Measurements from ENCODE around the gene MAP3K5. TPM values are rescaled to one million over a fixed set of nuclear protein-coding genes. Genes with fewer than 3 reads are reported as not detected.

Gene MAP3K5
- total RNA-seq, 6 donors from 2014 or later = 26.4 to 45.1 (median 41.8) TPM

DNA sequence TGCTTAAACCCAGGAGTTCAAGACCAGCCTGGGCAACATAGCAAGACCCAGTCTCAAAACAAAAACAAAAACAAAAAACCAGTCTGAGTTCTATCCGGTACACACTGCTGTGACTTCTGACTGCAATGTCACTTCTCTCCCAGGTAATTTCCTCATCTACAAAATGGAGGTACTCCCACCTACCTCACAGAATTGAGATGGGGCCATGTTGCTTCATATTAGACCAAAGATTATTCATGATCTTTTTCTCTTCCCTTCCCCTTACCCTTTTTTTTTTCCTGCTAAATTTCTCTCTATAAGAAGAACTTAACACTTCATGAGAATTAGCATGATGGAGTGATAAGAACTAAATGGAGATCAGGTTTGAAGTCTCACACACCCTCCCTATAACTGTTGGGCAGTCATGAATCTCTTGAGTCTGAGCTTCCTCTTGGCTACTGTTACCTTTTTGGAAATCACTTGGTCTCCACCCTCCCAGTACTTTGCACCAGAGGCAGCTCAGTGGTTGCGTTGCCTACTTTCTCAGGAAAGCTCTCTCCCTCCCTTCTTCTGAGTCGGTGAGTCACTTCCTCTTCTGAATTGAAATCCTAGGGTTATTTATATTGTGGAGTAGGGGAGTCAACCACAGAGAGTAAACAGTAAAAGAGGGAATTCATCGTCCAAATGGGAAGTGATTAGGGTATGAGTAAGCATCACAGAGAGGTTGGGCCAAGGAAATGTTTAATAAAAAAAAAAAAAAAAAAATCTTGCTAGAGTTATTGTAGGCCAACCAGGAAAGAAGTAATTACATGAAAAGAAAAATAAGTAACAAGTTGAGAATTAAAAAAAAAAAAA, 182.2 kb downstream of the MAP3K5 start:
- TF ChIP-seq, protein P1, sequence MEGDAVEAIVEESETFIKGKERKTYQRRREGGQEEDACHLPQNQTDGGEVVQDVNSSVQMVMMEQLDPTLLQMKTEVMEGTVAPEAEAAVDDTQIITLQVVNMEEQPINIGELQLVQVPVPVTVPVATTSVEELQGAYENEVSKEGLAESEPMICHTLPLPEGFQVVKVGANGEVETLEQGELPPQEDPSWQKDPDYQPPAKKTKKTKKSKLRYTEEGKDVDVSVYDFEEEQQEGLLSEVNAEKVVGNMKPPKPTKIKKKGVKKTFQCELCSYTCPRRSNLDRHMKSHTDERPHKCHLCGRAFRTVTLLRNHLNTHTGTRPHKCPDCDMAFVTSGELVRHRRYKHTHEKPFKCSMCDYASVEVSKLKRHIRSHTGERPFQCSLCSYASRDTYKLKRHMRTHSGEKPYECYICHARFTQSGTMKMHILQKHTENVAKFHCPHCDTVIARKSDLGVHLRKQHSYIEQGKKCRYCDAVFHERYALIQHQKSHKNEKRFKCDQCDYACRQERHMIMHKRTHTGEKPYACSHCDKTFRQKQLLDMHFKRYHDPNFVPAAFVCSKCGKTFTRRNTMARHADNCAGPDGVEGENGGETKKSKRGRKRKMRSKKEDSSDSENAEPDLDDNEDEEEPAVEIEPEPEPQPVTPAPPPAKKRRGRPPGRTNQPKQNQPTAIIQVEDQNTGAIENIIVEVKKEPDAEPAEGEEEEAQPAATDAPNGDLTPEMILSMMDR (IDR thresholded peaks at IDR 0.05) = no peak
- peak; percentile 63 to 75 for TF ChIP-seq POLR2AphosphoS5 (IDR thresholded peaks at IDR 0.05)
- TF ChIP-seq EP300 (IDR thresholded peaks at IDR 0.05) = peak in 2 of 4 donors; percentile 26 to 71
- DNase-seq (peak in 1 of 2 donors; percentile 84), ATAC-seq (ENCODE audit: low FRiP score in 2 of 2) (peak; percentile 94 to 96)
- 24 to 26% methylated on average over 4 of the region's 4 CpGs for WGBS, 2 donors
- H3K4me3 ChIP-seq = no peak overlapping the region
- H3K36me3 ChIP-seq = peaks cover 0 to 10% (median 3%) of the 10 kb centered on the region in 4 donors
- no peaks in the 10 kb centered on the region for H3K27me3 ChIP-seq
- peaks cover 23 to 34% (median 25%) of the 10 kb centered on the region in 4 donors for H3K4me1 ChIP-seq
- peak overlapping the region; percentile 28 to 78 (median 68) for H3K27ac ChIP-seq
- no peaks in the 10 kb centered on the region for H3K9me3 ChIP-seq

- Histone ChIP-seq H3K27me3 (no peaks in the 10 kb centered on the region), H3K4me1 (peaks cover 23 to 34% (median 25%) of the 10 kb centered on the region in 4 donors), H3K4me3 (no peak overlapping the region), H3K27ac (peak overlapping the region in 3 of 4 donors; percentile 28 to 78 (median 74)), H3K9me3 (no peaks in the 10 kb centered on the region), H3K36me3 (peaks cover 0 to 17% (median 6%) of the 10 kb centered on the region in 4 donors)
- 82 to 84% methylated on average over 3 of the region's 3 CpGs for WGBS, 2 donors
- DNase-seq (no peak), ATAC-seq (ENCODE audit: low FRiP score in 2 of 2) (no peak)
- TF ChIP-seq, protein P1 (IDR thresholded peaks at IDR 0.05) = no peak
- no peak for TF ChIP-seq POLR2A (IDR thresholded peaks at IDR 0.05)
Measured at GRCh38 chr6:136608991-136609390, 183.3 kb downstream of the MAP3K5 start.

- Histone ChIP-seq H3K36me3 (peaks cover 0 to 24% (median 8%) of the 10 kb centered on the region in 4 donors), H3K4me1 (peaks cover 23 to 34% (median 25%) of the 10 kb centered on the region in 4 donors), H3K4me3 (no peak overlapping the region), H3K27ac (peak overlapping the region in 2 of 4 donors; percentile 23 to 78), H3K9me3 (no peaks in the 10 kb centered on the region), H3K27me3 (no peaks in the 10 kb centered on the region)
- TF ChIP-seq POLR2AphosphoS5 (IDR thresholded peaks at IDR 0.05) (no peak), EP300 (IDR thresholded peaks at IDR 0.05) (no peak), POLR2A (IDR thresholded peaks at IDR 0.05) (no peak)
- TF ChIP-seq, protein P1 (IDR thresholded peaks at IDR 0.05) = peak; percentile 60 to 84 (median 78)
- DNase-seq (peak in 1 of 2 donors; percentile 82), ATAC-seq (ENCODE audit: low FRiP score in 2 of 2) (peak; percentile 71 to 78)
- 61 to 66% methylated on average over 12 of the region's 12 CpGs for WGBS, 2 donors
Measured at GRCh38 chr6:136607932-136608772, 184.1 kb downstream of the MAP3K5 start.

DNA sequence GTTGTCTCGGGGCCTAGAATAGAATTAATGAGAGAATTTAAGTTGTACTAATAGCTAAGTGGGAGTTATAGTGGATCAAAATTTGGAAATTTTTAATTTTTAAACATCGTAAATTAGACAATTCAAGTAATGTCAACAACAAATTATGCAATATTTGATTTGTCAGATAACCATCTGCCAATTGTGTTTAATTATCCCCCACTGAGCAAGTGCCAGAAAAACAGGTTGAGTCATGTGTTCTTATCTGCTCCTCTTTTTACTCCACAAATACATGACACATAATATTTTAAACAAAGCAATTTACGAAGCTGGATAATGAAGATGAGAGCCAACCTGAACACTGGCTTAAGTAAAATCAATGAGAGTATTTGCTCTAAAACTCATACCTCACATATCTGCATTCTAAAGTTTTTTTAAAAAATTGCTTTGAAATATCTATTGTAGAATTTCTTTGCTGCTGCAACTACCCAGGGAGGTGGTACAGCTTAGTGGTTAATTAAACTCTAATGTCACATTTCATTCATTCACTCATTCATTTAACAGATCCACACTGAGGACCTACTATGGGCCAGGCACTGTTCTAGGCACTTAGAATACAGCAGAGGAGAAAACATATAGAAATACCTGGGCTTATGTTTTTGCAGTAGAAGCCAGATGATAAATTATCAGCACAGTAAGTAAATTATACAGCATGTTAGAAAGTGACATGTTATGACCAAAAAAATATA, 184.9 kb downstream of the MAP3K5 start:
- no peaks in the 10 kb centered on the region for H3K27me3 ChIP-seq
- DNase-seq (no peak), ATAC-seq (ENCODE audit: low FRiP score in 2 of 2) (no peak)
- H3K4me1 ChIP-seq = peaks cover 23 to 34% (median 25%) of the 10 kb centered on the region in 4 donors
- peaks cover 0 to 22% (median 8%) of the 10 kb centered on the region in 4 donors for H3K36me3 ChIP-seq
- no peaks in the 10 kb centered on the region for H3K9me3 ChIP-seq
- no peak overlapping the region for H3K4me3 ChIP-seq
- H3K27ac ChIP-seq = no peak overlapping the region
- 63 to 66% methylated on average over 3 of the region's 3 CpGs for WGBS, 2 donors
- TF ChIP-seq POLR2A (IDR thresholded peaks at IDR 0.05) = no peak
- no peak for TF ChIP-seq EP300 (IDR thresholded peaks at IDR 0.05)
- no peak for TF ChIP-seq POLR2AphosphoS5 (IDR thresholded peaks at IDR 0.05)
- TF ChIP-seq, protein P1 (IDR thresholded peaks at IDR 0.05) = no peak
